ENCODE data around the gene MYLK. TPM values are rescaled to one million over a fixed set of nuclear protein-coding genes. Genes with fewer than 3 reads are reported as not detected.

MYLK gene
- total RNA-seq, 1 donor from 2014 or later, result 15.1 TPM

GRCh38 chr3:123791073-123791370 is 93.1 kb downstream of the MYLK start:
- DNase-seq, result no peak

DNA sequence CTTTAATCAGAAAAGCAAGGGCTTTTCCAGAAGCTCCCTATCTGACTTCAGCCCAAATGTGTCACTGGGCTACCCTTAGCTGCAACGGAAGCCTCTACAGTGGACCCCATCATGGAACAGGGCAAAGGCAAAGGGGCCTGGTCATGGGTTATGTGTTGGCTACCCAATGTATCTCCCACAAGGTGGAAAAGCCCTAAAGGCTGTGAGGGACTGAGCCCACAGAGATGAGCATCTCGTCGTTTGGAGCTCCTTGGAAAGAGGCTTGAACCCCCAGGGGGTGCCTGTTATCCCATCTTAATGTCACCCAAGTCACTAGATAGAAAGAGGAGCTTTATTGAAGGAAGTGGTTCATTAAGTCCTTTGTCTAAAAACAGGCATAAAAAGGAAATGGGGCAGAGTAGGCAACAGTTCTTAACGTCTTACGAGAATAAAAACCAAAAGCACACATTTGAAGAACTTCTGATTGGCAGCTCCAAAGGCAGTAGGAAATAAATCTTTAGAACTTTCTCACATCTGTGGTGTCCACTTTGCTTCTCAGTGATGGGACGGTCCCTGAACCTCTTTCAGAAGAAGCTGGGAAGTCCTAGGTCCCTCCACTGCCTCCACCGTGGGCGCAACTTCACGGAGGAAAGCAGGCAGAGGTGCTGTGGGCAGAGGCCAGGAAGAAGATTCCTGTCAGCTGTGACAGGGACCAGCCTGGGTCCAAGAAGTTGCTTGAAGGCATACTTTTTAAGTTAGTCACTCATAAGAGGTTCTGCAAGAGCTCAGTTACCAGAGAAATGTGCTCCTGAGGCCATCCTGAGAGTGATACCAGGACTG is 93.7 kb downstream of the MYLK start:
- no peak for DNase-seq

- no peak for DNase-seq
These were observed 94.4 kb downstream of the MYLK start for GRCh38 chr3:123789760-123790159.

DNA sequence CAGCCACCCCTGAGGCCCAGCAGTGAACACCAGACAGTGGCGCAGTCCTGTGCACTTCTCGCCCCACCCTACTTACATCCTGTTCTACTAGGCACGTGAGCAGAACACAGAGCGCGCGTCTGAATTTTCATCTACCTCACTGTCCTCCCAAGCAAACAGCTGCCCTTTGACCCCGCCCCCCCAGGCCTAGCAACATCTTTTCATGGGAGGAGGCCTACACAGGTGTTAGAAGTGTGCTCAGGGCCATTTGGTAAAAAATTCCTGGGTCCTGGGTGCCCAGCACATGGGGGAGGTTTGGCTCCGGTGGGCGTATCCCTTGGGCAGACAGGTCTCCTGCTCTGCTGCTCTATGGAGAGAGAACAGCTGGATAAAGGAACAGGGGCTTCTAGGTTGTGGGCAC is 95.0 kb downstream of the MYLK start:
- DNase-seq, result no peak

DNA sequence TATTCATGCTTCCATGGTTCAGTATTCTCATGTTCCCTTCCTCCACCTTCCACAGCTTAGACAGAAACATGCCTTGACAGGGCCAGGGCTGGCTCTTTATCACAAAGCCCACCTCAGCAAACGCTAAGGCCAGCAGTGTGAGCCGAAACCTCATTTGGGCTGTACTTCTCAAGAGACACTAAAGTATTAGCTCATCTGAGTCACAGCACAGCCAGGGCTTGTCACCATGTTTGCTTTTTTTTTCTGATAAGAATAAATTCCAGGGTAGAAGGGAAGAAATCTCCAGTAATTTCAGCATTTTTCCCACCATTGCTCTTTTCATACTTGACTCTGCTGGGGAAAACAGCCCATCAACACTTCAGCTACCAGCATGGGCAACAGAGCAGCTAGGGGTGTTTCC is 95.4 kb downstream of the MYLK start:
- DNase-seq, result no peak

DNA sequence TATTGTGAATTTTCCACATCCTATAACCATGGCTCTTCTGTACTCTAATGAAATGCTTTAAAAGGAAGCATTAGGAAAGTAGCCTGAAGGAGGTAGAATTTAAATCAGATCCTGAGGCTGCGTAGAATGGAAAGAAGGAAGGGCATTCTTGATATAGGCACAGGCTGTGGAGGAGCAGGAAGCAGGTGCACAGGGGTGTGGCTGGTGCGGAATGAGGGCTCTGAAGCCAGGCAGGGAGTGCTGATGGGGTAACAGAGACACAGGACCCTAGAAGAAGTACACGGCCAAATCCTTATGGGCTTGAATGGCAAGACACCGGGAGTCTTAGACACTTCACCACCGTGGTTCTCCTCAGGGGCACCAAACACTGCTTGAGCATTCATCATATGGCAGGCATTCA is 97.0 kb downstream of the MYLK start:
- DNase-seq, result no peak

- no peak for DNase-seq
These were observed 98.5 kb downstream of the MYLK start for GRCh38 chr3:123785602-123786001.

- DNase-seq, result no peak
These were observed 100.3 kb downstream of the MYLK start for GRCh38 chr3:123783811-123784210.

GRCh38 chr3:123783050-123783689 is 101.0 kb downstream of the MYLK start:
- DNase-seq, result no peak

GRCh38 chr3:123782488-123782887 is 101.6 kb downstream of the MYLK start:
- no peak for DNase-seq

DNA sequence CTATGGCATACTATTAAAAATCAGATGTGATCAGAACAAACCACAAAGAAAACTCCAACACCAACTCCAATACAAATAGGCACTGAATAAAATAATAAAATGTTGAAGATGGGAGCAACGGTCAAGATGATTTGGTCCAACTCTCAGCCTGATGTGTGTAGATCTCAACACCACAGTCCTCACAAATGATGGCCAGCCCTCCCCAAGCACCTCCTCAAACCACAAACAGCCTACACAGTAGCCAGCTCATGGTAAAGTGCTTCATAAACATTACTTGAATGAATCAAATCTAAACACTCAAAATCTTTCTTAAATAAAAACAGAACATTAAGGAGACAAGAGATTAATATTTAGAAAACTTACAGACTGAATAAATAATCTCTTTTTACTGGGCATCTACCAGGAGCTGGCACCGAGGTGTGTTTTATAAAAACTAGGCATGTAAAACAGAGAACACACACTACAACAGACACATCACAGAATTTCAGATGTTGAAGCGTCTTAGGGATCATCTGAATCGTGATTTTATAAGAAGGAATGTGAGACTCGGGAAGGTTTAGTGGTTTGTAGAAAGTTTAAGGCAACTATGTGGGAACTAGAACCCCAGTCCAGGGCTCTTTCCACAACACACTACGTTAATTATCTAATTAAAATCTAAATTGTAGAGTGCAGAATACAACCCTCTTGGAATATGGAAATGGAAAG is 102.4 kb downstream of the MYLK start:
- no peak for DNase-seq

- no peak for DNase-seq
These were observed 103.0 kb downstream of the MYLK start for GRCh38 chr3:123781138-123781537.

DNA sequence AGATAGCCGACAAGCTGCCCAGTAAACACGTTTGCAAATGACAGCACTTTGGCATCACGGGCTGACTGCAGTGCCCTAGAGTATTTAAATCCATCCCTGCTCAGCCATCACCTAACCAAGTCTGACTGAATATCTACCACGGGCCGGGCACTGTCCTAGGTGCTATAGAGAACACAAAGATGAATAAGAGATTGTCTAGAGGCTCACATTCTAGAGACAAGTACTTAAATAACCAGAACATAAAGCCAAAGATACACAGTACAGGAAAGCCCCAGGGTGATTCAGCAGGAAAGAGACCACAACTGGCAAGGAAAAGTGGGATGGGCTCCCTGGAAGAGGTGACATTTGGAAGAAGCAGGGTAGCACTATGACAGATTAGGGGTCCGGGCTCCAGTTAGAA is 103.5 kb downstream of the MYLK start:
- DNase-seq, result no peak

GRCh38 chr3:123779655-123780231 is 104.4 kb downstream of the MYLK start:
- no peak for DNase-seq

DNA sequence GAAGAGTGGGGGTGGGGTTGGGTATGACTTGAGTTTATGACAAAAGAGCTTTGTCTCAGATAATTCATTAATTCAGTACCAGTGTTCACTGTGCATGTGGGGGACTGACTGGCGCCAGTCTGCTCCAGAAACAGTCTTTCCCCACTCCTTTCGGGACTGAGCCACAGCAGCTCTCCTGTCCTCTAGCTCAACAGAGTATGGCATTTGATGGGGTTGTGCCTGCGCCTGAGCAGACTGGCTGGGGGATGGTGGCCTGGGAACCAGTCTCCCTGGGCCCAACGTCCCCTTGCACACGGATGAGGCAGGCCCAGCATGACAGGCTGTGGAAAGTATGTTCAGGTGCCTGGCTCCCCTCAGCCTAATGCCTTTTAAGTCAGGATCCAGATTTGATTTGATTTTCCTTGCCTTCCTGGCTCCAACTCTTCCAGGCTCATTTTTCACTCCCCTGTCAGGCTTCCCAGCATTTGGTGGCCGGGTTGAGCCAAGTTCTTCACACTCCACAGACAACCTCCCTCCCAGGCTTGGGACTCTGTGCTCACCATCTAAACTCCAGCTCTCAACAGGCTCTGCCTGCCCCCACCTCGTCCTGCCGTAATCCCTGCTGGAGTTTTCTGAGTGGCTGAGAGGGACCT is 105.0 kb downstream of the MYLK start:
- DNase-seq, result no peak

- no peak for DNase-seq
These were observed 105.6 kb downstream of the MYLK start for GRCh38 chr3:123778525-123778924.

- DNase-seq, result no peak
These were observed 107.9 kb downstream of the MYLK start for GRCh38 chr3:123776071-123776782.

DNA sequence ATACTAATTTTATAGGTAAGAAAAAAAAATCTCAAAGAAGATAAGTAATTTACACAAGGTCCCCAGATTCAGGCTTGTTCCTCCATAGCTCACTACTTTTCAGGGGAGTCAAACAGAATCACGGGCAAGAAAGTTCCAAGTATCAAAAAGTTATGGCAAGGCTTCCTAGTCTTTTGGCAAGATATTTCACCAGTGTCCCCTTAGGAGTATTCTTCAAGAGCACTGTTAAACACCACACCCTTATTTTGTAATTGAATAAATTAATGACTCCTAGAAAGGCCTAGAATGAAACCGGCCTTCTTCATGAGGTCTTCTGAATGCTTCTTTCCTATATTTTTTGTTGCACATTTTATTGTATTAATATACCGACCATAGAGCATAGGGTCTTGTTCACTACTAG is 109.7 kb downstream of the MYLK start:
- no peak for DNase-seq

DNA sequence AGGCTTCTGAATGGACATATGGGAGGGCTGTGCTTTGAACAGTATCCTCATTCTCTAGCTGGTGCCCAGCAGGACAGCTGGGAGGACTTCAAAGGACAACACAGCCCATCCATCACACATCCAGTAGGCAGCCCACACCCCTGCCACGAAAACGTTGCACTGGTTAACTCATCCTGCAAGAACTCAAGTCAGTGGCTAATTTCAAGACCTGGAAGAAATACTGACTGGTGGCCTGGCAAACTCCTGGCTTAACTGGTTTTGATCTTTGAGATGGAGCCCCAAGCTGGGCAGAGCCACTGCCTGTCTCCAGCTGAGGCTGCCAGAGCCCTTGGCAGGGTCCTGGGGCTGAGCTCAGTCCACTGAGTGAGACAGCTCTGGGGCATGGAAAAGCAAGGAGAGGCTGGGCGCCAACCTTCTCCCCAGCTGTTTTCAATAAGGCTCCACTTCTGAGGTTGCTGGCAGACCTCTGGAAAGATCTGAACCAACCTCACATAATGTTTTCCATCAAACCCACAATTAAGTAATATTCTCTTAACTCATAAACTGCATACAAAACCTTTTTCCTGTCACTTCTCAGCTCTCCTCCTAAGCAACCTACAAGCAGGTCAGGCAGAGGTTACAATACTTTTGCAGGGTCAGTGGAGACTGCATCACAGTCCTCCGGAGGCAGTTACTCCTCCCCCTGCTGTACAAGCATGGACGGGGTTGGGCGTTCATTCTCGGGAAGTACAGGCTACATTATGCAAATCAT is 110.3 kb downstream of the MYLK start:
- DNase-seq, result no peak

GRCh38 chr3:123769356-123769743 is 114.8 kb downstream of the MYLK start:
- no peak for DNase-seq

Data from occipital lobe (tissue), 2 donors.